Activated CD8-positive, alpha-beta T cell treated with anti-CD3 and anti-CD28 coated beads, Interleukin-2, amount 10 ng/mL, durations not matched to agents 7 days and 5 days (primary cell): Measurements from ENCODE around the gene LCTL. TPM values are rescaled to one million over a fixed set of nuclear protein-coding genes. Genes with fewer than 3 reads are reported as not detected.
A peak's percentile ranks its signal among the peaks of the same experiment; 100 is the strongest.
"Not testable (repeated sequence)": the region's sequence is repeated elsewhere in the genome, so short reads cannot be mapped to it uniquely, and the experiment has no call there.

Experiments used
- ATAC-seq: fragments of 150-1000 bp; cut with Tn5 transposase; one replicate; pipeline ENCODE4 v1.10.0; 2021; ENCODE audit warnings: moderate library complexity
- CTCF ChIA-PET: fragments of 350-600 bp; sonication (Branson Sonifier 250); formaldehyde crosslinking; loops from one replicate; lab custom pipeline; 2021; ENCODE audit warnings: antibody characterized with exemption; lab: Charles Lee
- POLR2A ChIA-PET: fragments of 350-600 bp; sonication (Branson Sonifier 250); formaldehyde crosslinking; loops from one replicate; lab custom pipeline; 2021; ENCODE audit warnings: antibody characterized with exemption; lab: Charles Lee
- DNase-seq: peaks from one replicate; pipeline ENCODE4 v3.0.0-alpha.2; 2020
- H3K27ac Mint-ChIP-seq: one replicate; pipeline ENCODE4 v1.8.0; 2021; ENCODE audit warnings: mild to moderate bottlenecking, mixed read lengths
- H3K27me3 Mint-ChIP-seq: one replicate; pipeline ENCODE4 v1.8.0; 2021; ENCODE audit warnings: low read depth, mixed read lengths
- H3K36me3 Mint-ChIP-seq: one replicate; pipeline ENCODE4 v1.8.0; 2021; ENCODE audit warnings: low read depth, mixed read lengths
- H3K4me1 Mint-ChIP-seq: one replicate; pipeline ENCODE4 v1.8.0; 2021; ENCODE audit warnings: low read depth, mixed read lengths
- H3K4me3 Mint-ChIP-seq: one replicate; pipeline ENCODE4 v1.8.0; 2021; ENCODE audit warnings: mild to moderate bottlenecking, mixed read lengths
- H3K9me3 Mint-ChIP-seq: one replicate; pipeline ENCODE4 v1.8.0; 2022; ENCODE audit warnings: mixed read lengths; ENCODE audit not compliant: insufficient read depth
- total RNA-seq, 2 experiments: library from RNA; stranded (reverse); gene quantifications; one replicate each; pipeline ENCODE4 v1.2.3, GENCODE V29; 2021

The LCTL gene
- total RNA-seq, 2 experiments from 2014 or later, result not detected

DNA sequence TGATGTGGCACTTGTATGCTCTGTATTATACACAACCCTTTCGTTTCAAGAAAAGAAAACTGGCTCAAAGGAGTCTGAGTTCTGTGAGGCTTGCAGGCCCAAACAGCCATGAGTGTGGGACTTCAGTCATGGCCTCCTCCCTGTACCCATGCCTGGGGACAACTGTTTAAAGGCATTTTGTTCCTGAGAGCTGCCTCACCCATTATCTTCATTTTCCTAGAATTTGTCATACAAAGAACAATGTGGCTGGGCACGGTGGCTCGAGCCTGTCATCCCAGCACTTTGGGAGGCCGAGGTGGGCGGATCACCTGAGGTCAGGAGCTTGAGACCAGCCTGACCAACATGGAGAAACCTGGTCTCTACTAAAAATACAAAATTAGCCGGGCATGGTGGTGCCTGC, 23.6 kb upstream of the LCTL start:
- ATAC-seq, H3K36me3 Mint-ChIP-seq, H3K4me1 Mint-ChIP-seq, H3K27me3 Mint-ChIP-seq, CTCF ChIA-PET, DNase-seq, H3K27ac Mint-ChIP-seq, POLR2A ChIA-PET, H3K9me3 Mint-ChIP-seq, H3K4me3 Mint-ChIP-seq: not testable (repeated sequence)

DNA sequence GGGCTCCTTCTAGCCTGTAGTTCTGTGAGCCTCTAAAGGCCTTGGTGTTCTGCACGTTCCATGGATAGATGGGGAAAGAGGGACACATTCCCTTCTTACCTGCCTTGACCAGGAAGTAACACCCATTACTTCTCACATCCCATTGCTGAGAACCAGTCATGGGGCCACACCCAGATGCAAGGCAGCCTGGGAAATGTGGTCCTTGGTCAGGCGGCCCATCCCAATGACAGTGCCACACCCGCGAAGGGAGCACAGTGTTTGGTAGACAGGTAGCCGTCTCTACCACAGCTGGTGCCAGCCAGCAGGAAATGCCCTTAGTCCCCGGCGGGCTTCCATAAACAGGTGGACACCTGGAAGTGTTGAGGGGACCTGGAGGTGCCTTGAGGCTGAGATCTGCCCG, 23.2 kb upstream of the LCTL start:
- no peaks in the 10 kb centered on the region for H3K9me3 Mint-ChIP-seq
- H3K27ac Mint-ChIP-seq, result no peak overlapping the region
- no peaks in the 10 kb centered on the region for H3K4me1 Mint-ChIP-seq
- POLR2A ChIA-PET, result no interaction called here
- H3K4me3 Mint-ChIP-seq, result no peak overlapping the region
- peaks cover 9% of the 10 kb centered on the region for H3K27me3 Mint-ChIP-seq
- DNase-seq (no peak), ATAC-seq (no peak)
- CTCF ChIA-PET, result no interaction called here
- no peaks in the 10 kb centered on the region for H3K36me3 Mint-ChIP-seq

DNA sequence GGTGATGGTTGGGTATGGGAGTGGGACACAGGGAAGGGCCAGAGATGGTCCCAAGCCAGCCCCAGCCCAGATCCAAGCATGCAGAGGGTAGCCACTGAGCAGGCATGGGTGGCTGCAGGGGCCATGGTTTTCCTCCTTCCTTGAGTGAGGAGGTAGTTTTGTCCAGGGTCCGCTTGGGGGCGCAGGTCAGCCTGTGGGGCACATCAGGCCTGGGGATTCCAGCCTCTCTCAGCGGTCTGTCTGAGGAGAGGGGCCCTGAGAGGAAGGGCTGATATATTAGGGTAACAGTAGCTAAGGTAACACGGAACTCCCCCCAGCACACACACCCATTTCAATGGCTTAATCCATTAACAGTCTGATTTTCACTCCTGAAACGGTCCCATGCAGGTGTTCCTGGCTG, 22.7 kb upstream of the LCTL start:
- ATAC-seq, result no peak

DNA sequence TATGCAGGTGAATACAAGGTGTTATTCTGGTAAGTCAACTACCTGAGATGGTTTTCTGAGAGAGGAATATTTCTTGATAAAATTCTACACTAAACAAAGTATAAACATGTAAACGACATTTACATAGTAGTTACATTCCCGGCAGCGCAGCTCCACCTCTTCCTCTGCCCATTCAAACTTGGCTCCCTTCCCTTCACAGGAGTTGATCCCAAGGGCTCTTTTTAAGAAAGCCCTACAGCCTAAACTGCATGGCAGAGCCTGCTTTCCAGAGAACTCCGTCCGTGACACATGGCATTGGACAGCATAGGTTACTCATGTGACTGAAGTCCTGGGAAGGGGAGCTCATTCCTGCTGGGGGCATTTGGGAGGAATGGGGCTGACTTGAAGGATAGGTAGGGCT, 22.0 kb upstream of the LCTL start:
- ATAC-seq (no peak), DNase-seq (no peak)
- Mint-ChIP-seq H3K27ac (no peak overlapping the region), H3K36me3 (no peaks in the 10 kb centered on the region), H3K4me3 (no peak overlapping the region), H3K27me3 (peaks cover 7% of the 10 kb centered on the region), H3K4me1 (no peaks in the 10 kb centered on the region), H3K9me3 (no peaks in the 10 kb centered on the region)
- CTCF ChIA-PET, result no interaction called here
- POLR2A ChIA-PET, result interaction anchor here (0.7 kb wide), 1 partner anchor 51 kb away, joined by 3 read pairs; no protein-coding TSS in a partner anchor

More for the DNA sequence above, 22.7 kb upstream of the LCTL start:
- no peaks in the 10 kb centered on the region for H3K9me3 Mint-ChIP-seq
- no peak overlapping the region for H3K27ac Mint-ChIP-seq
- no peak overlapping the region for H3K4me3 Mint-ChIP-seq
- POLR2A ChIA-PET, result no interaction called here
- peaks cover 9% of the 10 kb centered on the region for H3K27me3 Mint-ChIP-seq
- no peaks in the 10 kb centered on the region for H3K36me3 Mint-ChIP-seq
- no peak for DNase-seq
- CTCF ChIA-PET, result no interaction called here
- H3K4me1 Mint-ChIP-seq, result no peaks in the 10 kb centered on the region

DNA sequence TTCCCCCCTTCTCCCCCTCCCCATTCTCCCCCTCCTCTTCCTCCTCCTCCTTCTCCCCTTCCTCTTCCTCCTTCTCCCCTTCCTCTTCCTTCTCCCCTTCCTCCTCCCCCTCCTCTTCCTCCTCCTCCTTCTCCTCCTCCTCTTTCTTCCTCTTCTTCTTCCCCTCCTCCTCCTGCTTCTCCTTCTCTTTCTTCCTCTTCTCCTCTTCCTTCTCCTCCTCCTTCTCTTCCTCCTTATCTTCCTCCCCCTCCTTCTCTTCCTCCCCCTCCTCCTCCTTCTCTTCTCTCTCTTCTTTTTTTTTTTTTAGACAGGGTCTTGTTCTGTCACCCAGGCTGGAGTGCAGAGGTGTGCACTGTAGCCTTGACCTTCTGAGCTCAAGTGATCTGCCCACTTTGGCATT, 21.2 kb upstream of the LCTL start:
- H3K36me3 Mint-ChIP-seq, result no peaks in the 10 kb centered on the region
- POLR2A ChIA-PET, result interaction anchor here (0.7 kb wide), 1 partner anchor 51 kb away, joined by 3 read pairs; no protein-coding TSS in a partner anchor
- H3K27me3 Mint-ChIP-seq, result peaks cover 5% of the 10 kb centered on the region
- H3K9me3 Mint-ChIP-seq, result no peaks in the 10 kb centered on the region
- ATAC-seq (no peak), DNase-seq (no peak)
- H3K4me1 Mint-ChIP-seq, result no peaks in the 10 kb centered on the region
- no peak overlapping the region for H3K27ac Mint-ChIP-seq
- no peak overlapping the region for H3K4me3 Mint-ChIP-seq
- CTCF ChIA-PET, result no interaction called here

DNA sequence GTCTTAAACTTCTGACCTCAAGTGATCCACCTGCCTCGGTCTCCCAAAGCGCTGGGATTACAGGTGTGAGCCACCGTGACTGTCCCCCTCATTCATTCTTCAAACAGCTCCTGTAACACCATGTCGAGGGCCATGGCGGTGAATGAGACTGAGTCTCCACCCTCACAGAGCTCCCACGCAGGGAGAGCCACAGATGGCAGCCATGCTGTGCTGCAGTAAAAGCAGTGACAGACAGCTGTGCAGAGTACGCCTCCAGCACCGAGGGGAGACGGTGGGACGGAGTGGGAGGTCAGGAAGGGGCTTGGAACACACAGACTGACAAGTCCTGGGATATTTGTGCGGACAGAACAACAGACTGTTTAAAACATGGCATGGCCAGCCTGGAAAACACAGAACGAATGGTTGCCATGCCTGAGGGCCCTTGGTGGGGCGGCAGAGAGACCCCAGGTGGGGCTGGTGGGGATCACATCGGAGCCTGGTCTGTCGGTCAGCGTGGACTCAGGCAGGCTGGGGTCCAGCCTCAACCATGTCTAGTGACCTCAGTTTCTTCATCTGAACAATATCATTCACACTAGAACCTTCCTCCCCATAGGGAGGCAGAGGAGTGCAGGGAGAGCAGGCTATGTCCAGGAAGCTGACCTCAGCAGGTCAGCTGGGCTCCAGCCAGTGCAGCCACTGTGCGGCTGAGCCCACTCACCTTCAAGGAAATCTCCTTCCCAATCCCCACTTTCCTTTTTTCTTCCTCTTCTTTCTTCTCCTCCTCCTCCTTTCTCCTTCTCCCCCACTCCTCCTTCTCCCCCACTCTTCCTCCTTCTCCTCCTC, 20.6 kb upstream of the LCTL start:
- Mint-ChIP-seq H3K27ac (no peak overlapping the region), H3K36me3 (no peaks in the 10 kb centered on the region), H3K4me1 (no peaks in the 10 kb centered on the region), H3K9me3 (no peaks in the 10 kb centered on the region), H3K4me3 (no peak overlapping the region), H3K27me3 (peaks cover 5% of the 10 kb centered on the region)
- ATAC-seq, result no peak
- CTCF ChIA-PET, result interaction anchor here (1.0 kb wide), 1 partner anchor 33 kb away, joined by 4 read pairs; no protein-coding TSS in a partner anchor
- POLR2A ChIA-PET, result no interaction called here
- DNase-seq, result no peak

DNA sequence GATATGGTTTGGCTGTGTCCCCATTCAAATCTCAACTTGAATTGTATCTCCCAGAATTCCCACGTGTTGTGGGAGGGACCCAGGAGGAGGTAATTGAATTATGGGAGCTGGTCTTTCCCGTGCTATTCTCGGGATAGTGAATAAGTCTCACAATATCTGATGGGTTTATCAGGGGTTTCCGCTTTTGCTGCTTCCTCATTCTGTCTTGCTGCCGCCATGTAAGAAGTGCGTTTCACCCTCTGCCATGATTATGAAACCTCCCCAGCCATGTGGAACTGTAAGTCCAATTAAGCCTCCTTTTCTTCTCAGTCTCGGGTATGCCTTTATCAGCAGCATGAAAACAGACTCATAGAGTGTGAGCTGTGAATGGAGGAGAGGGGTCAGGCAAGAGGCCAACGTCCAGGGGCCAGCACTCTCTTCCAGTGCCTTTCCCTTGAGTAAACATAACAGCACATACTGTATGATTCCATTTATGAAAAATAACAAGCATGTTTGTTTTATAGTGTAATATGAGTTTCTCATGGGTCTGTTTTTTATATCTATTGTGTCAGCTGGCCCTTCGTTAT, 16.3 kb upstream of the LCTL start:
- CTCF ChIA-PET, result no interaction called here
- ATAC-seq (no peak), DNase-seq (no peak)
- H3K27ac Mint-ChIP-seq, result no peak overlapping the region
- no peak overlapping the region for H3K4me3 Mint-ChIP-seq
- POLR2A ChIA-PET, result no interaction called here
- no peaks in the 10 kb centered on the region for H3K9me3 Mint-ChIP-seq
- H3K36me3 Mint-ChIP-seq, result no peaks in the 10 kb centered on the region
- peaks cover 9% of the 10 kb centered on the region for H3K4me1 Mint-ChIP-seq
- H3K27me3 Mint-ChIP-seq, result no peaks in the 10 kb centered on the region

DNA sequence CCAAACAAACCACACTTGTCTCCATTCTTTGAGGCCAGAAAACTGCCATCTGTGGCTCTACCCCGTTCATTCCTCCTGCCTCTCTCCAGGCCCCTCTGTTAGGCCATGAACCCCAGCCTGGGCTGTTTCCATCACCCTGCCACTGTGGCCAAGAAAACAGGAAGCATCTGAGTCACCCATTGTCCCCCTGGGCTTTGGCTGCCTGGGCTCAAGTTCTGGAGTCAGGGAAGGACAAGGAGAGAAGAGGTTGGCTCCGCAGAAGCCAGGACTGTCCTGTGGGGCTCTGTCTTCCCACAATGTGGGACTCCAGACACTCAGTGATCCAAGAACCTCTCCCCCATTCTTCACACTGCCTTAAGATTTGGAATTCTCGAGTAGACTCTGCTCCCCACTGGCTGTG, 14.8 kb upstream of the LCTL start:
- no peaks in the 10 kb centered on the region for H3K27me3 Mint-ChIP-seq
- ATAC-seq, result no peak
- no peaks in the 10 kb centered on the region for H3K36me3 Mint-ChIP-seq
- no peaks in the 10 kb centered on the region for H3K9me3 Mint-ChIP-seq
- H3K4me3 Mint-ChIP-seq, result no peak overlapping the region
- no peak overlapping the region for H3K27ac Mint-ChIP-seq
- DNase-seq, result no peak
- H3K4me1 Mint-ChIP-seq, result peaks cover 9% of the 10 kb centered on the region
- ChIA-PET CTCF (no interaction called here), POLR2A (no interaction called here)

DNA sequence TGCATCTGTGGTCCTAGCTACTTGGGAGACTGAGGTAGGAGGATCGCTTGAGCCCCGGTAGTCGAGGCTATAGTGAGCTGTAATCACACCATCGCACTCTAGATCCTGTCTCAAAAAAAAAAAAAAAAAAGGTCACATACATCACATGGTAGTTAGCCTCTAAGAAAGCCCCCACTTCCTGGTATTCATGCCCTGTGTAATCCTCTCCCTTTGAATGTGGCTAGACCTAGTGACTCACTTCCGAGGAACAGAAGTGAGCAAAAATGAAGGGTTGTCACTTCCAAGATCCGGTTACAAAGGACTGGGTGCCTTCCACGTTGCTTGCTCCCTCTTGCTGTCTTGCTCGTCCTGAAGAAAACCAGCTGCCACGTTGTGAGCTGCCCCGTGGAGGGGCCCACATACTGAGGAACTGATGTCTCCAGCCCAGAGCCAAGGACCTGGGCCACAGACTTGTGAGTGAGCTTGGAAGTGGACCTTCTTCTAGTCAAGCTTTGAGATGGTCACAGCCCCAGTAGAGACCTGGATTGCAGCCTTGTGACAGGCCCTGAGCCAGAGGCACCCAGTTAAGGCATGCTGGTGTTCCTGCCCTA, 12.6 kb upstream of the LCTL start:
- H3K27ac Mint-ChIP-seq, result peak overlapping the region; percentile 76
- no peak for DNase-seq
- H3K36me3 Mint-ChIP-seq, result no peaks in the 10 kb centered on the region
- H3K9me3 Mint-ChIP-seq, result no peaks in the 10 kb centered on the region
- peak; percentile 55 for ATAC-seq
- no peak overlapping the region for H3K4me3 Mint-ChIP-seq
- POLR2A ChIA-PET, result no interaction called here
- H3K4me1 Mint-ChIP-seq, result peaks cover 9% of the 10 kb centered on the region
- no peaks in the 10 kb centered on the region for H3K27me3 Mint-ChIP-seq
- CTCF ChIA-PET, result interaction anchor here (0.8 to 1.8 kb wide), 3 partner anchors 12 to 273 kb away, joined by 3 to 5 read pairs (median 5); partner anchors contain the start of gene LCTL

DNA sequence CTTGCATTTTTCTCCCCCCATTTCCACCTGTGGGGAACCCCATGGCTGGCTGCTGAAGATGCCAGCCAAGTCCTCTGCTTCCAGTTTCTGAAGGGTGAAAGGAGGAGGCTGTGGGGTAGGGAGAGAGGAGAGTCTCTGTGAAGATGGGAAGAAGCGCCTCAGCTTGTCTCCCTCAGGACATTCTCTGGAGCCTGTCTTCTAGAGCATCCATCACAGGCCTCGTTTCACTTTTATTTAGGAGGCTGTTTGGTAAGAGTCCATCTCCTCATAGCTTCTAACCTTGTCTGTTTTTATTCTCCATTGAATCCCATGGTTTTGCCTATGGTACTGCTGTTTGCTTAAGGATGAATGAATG, 8.8 kb upstream of the LCTL start:
- H3K4me3 Mint-ChIP-seq, result no peak overlapping the region
- no peak overlapping the region for H3K27ac Mint-ChIP-seq
- H3K9me3 Mint-ChIP-seq, result no peaks in the 10 kb centered on the region
- H3K27me3 Mint-ChIP-seq, result no peaks in the 10 kb centered on the region
- DNase-seq (no peak), ATAC-seq (no peak)
- peaks cover 9% of the 10 kb centered on the region for H3K4me1 Mint-ChIP-seq
- CTCF ChIA-PET, result interaction anchor here (1.6 kb wide), 2 partner anchors 8 to 277 kb away, joined by 4 to 6 read pairs; partner anchors contain the start of gene LCTL
- H3K36me3 Mint-ChIP-seq, result no peaks in the 10 kb centered on the region
- POLR2A ChIA-PET, result no interaction called here

DNA sequence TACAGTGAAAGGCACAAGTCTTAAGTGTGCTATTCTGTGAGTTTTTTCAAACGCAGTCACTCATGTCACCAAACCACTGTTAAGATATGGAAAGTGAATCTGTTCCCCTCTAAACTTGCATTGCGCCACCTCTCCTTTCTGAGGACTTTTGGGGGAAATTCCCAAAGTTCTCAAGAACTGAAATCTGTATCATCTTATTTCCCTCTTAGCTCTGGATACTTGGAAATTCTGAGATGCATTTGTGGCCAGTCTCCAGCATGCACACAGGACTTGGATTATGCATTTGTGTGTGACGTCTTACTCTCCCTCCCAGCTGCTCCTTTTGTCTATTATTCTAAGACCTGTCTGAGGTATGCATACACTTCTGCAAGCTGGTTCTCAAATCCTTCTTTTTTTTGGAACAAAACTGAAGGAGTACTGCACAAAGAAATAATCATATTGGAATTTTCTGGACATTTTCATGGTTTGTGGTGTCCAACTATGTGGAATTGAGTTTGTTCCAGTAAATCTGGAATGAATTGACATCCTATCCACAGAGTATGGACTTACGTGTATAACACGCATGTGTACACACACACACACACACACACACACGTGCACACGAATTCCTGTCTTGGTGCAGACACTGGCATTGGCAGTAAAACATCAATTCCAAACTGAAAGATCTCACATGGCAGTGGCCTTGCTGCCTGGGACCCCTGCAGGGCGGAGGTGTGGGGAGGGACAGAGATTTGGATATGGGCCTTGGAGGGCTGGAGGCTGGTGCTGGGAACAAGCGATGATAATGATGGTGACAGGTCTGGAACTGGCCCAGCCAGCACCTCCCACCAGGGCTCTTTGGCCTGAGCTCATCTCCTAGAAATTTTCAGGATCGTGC, 8.2 kb upstream of the LCTL start:
- H3K4me3 Mint-ChIP-seq, result no peak overlapping the region
- H3K4me1 Mint-ChIP-seq, result peaks cover 9% of the 10 kb centered on the region
- H3K36me3 Mint-ChIP-seq, result no peaks in the 10 kb centered on the region
- no peak for DNase-seq
- no peak for ATAC-seq
- H3K9me3 Mint-ChIP-seq, result no peaks in the 10 kb centered on the region
- CTCF ChIA-PET, result interaction anchor here (1.6 kb wide), 1 partner anchor 277 kb away, joined by 4 read pairs; no protein-coding TSS in a partner anchor
- POLR2A ChIA-PET, result no interaction called here
- no peak overlapping the region for H3K27ac Mint-ChIP-seq
- H3K27me3 Mint-ChIP-seq, result no peaks in the 10 kb centered on the region
